HG03442 (cell line): ENCODE data around the gene DNM1.
"Not testable (repeated sequence)": the region's sequence is repeated elsewhere in the genome, so short reads cannot be mapped to it uniquely, and the experiment has no call there.

ENCODE experiments used
- ATAC-seq: cut with Tn5 transposase; IDR thresholded peaks from one replicate; pipeline ENCODE4 v1.9.1; 2021; ENCODE audit warnings: mild to moderate bottlenecking, moderate library complexity; ENCODE audit not compliant: unreplicated experiment

The DNM1 gene

DNA sequence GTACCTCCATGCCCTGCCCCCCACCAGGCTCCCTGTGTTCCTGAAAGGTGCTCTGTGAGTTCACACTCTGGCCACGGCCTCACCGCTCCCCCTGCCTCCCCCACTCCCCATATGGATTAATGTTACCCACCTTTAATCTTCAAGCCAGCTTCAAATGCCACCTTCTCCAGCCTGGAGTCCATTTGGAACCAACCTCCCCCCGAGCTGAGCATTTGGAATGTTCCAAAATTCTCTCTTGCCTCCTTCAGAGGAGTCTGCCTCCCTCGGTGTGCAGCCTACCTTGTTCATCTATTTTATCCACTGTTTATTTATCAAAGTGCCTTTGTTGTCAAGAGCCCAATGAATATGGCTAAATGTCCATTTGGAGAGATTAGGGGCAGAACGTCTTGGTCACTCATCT, 68.3 kb downstream of the DNM1 start:
- ATAC-seq, result no peak

DNA sequence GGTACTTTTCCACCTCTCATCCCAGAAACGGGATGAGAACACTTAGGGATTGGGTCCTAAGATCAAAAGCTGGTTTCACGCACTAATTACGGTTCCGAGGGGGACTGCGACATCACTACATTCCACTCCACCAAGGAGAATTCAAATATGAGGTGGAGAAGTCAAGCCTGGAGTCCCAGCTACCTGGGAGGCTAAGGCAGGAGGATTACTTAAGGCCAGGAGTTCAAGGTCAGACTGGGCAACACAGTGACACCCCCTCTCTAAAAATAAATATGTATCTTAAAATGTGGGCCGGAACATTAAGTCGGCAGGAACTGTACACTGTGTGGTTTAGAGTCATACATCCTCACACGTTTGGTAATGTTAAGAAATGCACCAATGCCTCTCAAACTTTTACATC, 71.1 kb downstream of the DNM1 start:
- no peak for ATAC-seq

DNA sequence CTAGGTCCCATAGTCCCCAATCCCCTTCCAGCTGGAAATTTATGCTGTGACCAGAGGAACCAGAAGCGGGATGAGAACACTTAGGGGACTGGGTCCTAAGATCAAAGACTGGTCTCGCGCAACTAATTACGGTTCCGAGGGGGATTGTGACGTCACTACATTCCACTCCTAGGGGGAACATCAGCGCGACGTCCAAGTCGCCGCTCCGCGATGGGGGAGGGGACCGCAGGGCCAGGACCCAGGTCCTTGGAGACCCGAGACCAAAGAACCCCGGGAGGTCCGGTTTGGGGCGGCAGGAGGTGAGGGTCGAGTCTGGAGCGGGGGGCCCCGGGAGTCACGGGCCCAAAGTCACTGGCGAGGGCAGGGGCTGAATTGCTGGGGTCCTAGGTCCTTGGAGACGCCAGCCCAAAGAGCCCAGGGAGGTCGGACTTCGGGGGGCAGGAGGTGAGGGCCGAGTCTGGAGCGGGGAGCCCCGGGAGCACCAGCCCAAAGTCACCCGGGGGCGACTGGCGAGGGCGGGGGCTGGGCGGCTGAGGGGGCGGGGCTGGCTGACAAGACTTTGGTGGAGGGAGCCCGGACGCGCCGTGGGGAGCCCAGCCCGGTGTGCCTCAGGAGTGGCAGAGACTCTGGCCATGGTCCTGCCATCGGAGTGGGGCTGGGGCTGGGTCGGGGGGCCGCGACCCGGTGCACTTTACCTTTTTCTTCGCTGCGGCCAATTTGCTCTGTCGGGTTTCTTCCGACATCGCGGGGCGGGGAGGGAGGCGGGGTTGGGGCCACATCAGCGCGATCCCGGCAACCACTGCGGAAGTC, 72.2 kb downstream of the DNM1 start, which contains the start of gene GOLGA2:
Gene GOLGA2 (minus strand): TSS at position 810 of the 810 bp plus-strand sequence. CDS start 31 bp downstream, at position 779.
- peak; percentile 31 for ATAC-seq

DNA sequence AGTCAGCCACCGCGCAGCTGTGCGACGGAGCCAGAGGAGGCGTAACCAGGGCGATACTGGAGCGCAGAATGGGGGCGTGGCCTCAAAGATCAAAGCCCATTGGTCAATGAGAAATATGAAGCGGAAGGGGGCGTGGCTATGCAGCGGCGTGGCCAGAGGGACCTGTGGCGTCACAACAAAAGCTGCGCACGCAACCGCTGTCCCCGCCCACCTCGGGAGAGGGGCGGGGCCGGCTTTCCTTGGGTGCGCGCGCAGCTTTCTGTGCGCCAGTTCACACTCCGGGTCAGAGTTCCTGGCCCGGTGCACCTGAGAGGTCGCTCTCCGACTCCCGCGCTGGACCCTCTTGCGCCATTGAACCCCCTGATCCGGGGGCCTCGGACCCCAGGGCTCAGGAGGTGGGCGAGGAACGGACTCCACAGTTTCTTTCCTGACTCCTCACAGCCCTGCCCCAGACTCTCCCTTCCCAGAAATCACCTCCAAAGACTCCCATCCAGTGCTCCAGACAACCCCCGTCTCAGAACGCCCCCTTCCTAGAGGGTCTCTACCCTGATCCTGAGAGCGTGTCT, 72.9 kb downstream of the DNM1 start, which contains the start of gene SWI5:
Gene SWI5 (plus strand): TSS at position 269 of the 566 bp plus-strand sequence.
- peak; percentile 95 for ATAC-seq

DNA sequence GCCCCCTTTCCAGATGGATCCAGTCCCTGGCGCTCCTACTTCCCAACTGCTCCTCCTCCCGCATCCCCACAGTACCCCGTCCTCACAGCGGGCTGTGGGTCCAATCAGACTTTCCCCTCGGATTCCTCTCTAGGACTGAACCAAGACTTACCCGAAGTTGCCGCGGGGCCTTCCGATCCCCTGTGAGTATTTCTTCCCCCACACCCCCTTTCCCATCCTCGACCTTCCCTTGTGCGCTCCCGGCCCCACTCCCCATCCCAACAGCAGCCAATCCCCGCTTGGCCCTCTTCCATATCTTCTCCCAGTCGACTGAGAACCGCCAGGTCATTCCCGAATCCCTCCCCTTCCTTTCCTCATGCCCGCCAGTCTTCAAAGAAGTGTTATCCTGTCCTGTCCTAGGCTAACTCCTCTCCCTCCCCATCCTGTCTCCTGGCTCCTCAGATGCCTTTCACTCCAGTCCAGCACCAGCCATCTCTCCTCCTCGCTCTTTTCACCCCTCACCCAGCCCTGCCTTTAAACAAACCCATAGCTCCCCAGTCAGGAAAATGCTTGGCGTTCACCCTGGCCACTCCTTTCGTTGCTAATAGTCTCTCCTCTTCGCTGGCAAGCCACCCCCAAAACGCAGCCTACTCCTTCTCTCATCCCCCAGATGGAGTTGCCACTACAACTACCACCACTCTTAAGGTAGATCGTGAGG, 73.5 kb downstream of the DNM1 start:
- no peak for ATAC-seq

DNA sequence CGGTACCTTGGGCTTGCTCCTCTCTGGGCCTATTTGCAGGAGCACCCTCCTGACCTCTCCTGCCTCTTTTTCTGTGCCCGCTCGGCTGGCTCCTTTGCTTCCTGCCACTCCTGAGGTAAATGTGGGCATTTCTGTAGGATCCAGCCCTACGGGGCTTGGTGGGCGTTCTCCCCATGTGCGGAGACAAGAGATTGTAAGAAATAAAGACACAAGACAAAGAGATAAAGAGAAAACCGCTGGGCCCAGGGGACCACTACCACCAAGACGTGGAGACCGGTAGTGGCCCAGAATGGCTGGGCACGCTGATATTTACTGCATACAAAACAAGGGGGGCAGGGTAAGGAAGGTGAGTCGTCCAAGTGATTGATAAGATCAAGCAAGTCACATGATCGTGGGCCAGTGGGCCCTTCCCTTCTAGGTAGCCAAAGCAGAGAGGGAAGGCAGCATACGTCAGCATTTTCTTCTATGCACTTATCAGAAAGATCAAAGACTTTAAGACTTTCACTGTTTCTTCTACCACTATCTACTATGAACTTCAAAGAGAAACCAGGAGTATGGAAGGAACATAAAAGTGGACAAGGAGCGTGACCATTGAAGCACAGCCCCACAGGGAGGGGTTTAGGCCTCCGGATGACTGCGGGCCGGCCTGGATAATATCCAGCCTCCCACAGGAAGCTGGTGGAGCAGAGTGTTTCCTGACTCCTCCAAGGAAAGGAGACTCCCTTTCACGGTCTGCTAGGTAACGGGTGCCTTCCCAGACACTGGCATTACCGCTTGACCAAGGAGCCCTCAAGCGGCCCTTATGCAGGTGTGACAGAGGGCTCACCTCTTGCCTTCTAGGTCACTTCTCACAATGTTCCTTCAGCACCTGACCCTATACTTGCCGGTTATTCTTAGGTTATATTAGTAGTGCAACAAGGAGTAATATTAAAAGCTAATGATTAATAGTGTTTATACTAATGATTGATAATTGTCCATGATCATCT, 76.2 kb downstream of the DNM1 start:
- not testable (repeated sequence) for ATAC-seq

DNA sequence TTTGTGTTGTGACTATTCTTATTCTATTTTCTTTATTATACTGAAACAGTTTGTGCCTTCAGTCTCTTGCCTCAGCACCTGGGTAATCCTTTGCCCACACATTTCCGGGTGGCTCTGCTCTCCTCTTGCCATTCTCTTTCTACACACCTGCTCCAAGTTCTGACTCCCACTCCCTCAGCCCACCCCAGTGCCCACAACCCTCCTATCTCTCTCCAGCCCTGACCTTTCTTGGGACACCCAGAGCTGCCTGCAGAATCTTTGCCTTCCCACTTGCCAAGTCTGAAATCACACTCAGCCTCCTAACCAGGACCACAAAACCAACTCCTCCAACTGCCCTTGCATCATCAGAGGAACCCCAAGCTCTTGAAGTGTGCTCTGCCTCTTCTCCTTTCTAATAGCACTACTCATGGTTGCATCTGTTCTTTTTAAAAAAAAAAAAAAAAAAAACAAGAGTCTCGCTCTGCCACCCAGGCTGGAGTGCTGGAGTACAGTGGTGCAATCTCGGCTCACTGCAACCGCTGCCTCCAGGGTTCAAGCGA, 77.0 kb downstream of the DNM1 start:
- no peak for ATAC-seq

DNA sequence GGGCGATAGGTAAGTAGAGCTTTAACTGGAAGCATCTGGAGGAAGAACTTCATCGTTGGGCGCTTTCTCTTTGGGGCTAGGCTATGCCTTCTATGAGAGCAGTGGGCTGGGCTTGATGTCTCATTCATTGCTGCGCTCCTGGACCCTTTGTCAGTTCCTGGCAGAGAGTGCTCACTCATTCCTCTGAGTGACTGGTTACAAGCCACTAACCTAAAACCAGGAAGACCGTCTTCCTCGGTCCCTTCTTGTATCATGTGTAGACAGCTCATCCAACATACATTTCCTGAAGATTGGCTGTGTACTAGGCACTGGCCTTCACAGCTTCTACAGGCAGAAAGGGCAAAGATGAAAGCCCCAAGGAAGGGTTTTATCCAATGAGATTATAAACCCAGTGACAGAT, 79.3 kb downstream of the DNM1 start:
- ATAC-seq, result no peak

DNA sequence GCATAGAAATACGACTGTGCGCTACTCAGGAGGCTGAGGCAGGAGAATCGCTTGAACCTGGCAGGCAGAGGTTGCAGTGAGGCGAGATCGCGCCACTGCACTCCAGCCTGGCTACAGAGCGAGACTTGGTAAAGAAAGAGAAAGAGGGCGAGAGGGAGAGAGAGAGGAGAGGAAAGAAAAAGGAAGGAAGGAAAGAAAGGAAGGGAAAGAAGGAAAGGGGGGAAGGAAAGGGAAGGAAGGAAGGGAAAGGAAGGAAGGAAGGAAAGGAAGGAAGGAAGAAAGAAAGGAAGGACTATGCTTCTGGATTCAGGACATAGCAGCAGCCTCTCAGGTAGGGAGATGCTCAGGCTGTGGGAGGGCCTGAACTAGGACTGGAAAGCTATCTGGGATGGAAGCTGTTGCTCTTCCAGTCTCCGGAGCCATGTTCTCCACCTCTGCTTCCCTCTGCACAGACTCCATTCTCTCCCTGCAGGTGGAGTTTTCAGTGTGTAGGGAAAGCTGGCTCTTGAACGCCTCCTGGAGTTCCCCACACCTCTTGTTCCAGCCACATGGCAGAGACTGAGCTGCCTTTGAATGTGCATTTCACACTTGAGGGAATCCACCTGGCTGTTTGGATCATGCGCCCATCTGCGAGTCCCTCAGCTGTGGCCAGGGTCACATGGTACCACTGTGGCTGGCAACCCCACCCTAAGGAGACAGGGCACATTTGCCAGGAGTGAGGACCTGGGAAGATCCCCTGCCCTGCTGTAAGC, 82.0 kb downstream of the DNM1 start:
- ATAC-seq, result no peak

DNA sequence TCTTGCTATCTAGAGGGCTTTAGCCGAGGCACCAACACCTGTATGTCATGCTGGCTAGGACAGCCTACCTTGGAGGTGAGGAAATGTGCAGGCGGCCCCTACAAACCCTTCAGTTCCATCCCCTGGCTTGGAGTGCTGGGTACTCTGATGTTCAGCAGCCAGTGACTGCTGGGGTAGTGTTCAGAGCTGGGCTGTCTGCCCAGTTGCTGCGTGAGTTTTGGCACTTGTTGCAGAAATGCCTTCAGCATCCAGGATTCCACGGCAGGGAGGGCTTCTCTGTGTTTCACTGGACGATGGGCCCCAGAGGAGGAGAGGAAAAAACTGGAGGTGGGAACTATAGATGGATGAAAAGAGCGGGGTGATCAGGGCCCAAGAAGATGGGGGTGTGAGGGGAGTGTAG, 83.3 kb downstream of the DNM1 start:
- no peak for ATAC-seq

DNA sequence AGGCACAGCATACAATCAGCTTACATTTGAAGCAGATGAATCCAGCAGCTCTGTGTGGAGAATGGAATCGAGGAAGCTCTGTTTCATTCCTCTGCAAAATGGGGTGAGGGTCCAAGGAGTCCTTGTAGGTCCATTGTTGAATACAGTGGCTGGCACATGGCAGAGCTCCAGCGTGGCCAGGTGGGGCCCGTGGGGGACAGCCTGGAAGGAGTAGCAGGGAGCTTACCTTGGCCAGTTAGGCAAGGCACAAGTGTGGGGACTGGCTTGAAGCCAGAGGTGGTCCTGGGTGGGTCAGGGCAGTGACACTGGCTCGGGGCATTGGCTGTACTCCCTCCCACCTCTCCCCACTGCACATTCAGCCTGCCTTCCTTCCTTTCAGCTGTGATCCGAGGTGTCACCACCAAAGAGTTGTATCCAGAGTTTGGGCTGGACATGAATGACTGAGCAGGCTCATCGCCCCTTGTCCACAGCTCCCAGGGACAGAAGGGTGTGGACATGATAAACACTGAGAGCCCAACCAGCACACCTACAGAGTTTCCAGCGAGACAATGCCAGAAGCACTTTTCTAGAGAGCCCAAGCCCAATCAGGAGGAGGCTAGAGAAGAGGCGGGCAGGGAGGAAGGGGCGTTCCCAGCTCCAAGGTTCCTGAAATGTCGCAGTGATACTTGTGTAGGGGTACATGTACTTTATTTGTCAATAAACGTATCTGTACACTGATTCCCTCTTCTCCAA, 85.3 kb downstream of the DNM1 start:
- no peak for ATAC-seq

DNA sequence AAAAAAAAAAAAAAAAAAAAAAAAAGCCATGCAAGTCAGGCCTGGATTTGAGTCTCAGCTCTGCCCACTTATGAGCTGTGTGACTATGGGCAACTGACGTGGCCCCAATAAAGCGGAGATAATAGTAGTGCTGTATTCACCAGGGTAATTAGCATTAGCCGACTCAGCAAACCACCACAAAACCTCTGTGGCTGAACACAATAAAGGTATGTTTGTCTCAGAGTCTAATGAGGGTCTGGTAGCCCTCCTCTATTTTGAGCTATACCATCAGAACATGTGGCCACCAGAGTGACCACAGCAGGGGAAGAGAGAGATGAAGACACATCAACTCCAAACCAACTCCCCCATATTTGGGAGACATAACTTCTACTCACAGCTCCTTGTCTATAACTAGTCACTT, 88.8 kb downstream of the DNM1 start:
- ATAC-seq, result no peak

DNA sequence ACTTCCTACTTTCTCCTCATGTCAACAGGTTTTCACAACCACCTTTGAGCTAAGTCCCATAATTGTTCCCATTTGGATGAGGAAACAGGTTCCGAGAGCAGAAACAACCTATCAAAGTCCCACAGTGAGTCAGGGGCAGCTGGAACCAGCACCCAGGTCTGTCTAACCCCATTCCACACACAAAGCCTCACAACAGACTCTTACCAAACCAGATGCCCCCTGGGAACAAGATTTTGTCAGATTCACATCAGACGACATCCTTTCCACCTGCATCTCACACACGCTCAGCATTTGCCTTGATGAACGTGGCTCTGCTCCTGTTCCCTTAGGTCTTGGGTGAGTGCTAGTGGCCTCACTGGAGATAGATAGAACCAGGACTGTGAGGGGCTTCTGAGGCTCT, 89.9 kb downstream of the DNM1 start:
- no peak for ATAC-seq

DNA sequence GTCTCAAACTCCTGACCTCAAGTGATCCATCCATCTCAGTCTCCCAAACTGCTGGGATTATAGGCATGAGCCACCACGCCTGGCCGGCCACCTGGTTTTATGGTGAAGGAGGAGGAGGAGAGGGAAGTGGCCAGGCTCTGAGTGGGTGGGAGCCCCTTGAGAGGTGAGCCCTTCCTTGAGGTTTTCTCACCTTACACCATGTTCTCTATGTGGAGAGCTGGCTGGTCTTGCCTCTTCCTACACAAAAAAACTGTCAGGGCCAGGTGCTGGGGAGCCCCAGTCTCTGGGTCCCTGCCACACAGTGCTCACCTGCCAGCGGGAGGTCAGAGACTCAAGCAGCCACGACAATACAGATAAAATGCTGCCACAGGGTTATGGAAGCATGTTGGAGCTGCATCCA, 91.0 kb downstream of the DNM1 start:
- ATAC-seq, result no peak

DNA sequence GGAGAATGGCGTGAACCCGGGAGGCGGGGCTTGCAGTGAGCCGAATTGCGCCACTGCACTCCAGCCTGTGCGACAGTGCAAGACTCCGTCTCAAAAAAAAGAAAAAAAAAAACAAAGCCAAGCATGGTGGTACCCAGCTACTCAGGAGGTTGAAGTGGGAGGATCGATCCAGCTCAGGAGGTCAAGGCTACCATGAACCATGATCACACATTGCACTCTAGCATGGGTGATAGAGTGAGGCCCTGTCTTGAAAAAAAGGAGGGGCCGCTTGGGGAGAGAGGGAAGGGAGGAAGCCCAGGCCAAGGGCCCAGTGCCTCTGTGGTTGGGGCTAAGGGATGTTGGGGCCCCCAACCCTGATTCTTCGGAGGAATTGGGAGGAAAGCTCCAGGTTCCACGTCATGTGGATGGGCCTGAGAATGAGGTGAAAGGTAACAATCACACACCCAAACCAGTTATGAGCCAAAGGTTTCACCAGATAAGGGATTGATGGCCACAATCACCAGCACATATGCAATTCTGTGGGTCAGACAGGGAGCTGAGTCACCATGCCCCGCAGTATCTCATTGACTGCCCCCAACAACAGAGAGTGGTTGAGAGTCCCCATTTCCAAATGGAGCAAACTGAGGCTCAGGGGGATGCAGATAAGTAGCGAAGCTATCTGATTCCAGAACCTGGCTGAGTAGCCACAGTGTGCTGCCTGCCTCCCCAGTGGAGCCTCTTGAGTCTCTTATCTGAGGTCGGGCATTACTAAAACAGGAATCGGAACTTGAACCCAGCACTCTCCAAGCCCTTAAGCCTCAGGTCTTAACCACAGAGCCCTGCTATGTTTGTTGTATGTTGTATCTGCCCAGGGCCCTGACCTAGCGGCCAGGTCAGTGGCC, 93.4 kb downstream of the DNM1 start:
- no peak for ATAC-seq

DNA sequence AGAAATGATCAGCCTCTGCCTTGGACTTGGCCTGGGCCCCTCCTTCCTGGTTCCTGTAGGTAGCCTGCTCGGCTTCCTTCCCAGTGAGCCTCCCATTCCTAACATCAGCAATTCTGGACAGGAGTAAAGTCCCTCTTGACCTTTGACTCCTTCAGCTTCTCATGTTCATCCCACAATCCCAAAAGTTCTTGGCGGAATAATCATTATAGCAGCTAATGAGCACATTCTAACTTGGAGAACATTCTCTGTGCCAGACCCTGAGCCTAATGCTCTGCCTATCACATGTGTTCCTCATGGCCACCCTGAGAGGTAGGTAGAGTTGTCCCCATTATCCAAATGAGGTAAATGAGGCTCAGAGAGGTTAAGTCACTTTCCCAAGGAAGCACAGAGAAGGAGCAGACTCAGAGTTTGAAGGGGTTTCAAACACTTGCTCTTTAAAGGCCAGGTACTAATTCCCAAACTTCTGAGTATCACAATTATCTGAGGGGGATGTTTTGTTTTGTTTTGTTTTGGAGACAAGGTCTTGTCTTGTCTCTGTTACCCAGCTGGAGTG, 94.1 kb downstream of the DNM1 start:
- ATAC-seq, result no peak

DNA sequence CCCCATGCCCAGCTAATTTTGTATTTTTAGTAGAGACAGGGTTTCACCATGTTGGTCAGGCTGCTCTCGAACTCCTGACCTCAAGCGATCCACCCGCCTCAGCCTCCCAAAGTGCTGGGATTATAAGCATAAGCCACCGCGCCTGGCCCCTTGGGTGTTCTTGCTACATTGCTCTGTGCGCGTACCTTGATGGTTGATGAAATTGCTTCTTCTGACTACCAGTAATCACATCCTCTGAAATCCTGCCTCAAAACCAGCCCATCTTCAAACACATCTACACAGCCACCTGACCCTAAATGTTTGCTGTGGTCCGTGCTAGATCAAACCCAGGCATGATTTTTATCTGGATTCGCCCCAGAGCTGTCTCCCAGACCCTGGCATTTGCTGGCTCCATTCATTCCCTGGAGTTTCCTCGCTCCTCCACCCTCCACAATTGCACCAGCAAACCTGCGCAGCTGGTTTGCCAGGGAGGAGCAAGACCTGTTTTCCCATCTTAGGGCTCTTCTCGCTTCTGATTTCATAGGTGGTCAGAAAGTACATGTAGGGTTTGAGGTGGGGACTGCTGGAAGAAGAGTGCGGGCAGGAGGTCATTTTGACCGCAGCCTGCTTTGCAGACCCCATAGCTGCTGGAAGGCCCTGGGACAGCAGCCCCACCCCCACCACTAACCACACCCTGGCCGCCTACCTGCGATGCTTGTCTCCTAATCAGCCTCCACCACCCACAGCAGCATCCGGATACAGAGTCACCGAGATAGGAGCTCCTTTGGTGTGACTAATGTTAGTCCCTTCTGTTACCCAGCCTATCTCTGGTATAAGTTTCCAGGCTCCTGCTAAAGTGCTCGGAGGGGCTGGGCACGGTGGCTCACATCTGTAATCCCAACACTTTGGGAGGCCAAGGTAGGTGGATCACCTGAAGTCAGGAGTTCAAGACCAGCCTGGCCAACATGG, 95.6 kb downstream of the DNM1 start:
- no peak for ATAC-seq
